ENCODE results near the gene DGCR2.

The DGCR2 gene

GRCh38 chr22:19126309-19127273 lies 4.4 kb upstream of the DGCR2 start:
- no peak for DNase-seq

GRCh38 chr22:19125474-19126308 lies 3.5 kb upstream of the DGCR2 start:
- DNase-seq: no peak

GRCh38 chr22:19125011-19125410 lies 2.8 kb upstream of the DGCR2 start:
- DNase-seq: no peak

GRCh38 chr22:19124377-19124776 lies 2.2 kb upstream of the DGCR2 start:
- no peak for DNase-seq

GRCh38 chr22:19123936-19124335 lies 1.7 kb upstream of the DGCR2 start:
- no peak for DNase-seq

- DNase-seq: peak; percentile 20
Measured at GRCh38 chr22:19122752-19123492, 710 bp upstream of the DGCR2 start.

GRCh38 chr22:19121631-19122142 lies 525 bp downstream of the DGCR2 start:
- DNase-seq: peak; percentile 46

GRCh38 chr22:19120829-19121630 lies 1.2 kb downstream of the DGCR2 start:
- peak; percentile 34 for DNase-seq

- DNase-seq: no peak
Measured at GRCh38 chr22:19119949-19120348, 2.3 kb downstream of the DGCR2 start.

- DNase-seq: no peak
Measured at GRCh38 chr22:19118329-19118880, 3.8 kb downstream of the DGCR2 start.

GRCh38 chr22:19117111-19117512 lies 5.1 kb downstream of the DGCR2 start:
- no peak for DNase-seq

- DNase-seq: no peak
Measured at GRCh38 chr22:19115628-19116027, 6.6 kb downstream of the DGCR2 start.

- DNase-seq: no peak
Measured at GRCh38 chr22:19114984-19115552, 7.1 kb downstream of the DGCR2 start.

GRCh38 chr22:19113429-19113828 lies 8.8 kb downstream of the DGCR2 start:
- no peak for DNase-seq

GRCh38 chr22:19111584-19111983 lies 10.6 kb downstream of the DGCR2 start:
- DNase-seq: no peak

- DNase-seq: no peak
Measured at GRCh38 chr22:19111140-19111539, 11.1 kb downstream of the DGCR2 start.

GRCh38 chr22:19110646-19111045 lies 11.6 kb downstream of the DGCR2 start:
- DNase-seq: no peak

GRCh38 chr22:19110064-19110458 lies 12.2 kb downstream of the DGCR2 start:
- DNase-seq: no peak

- no peak for DNase-seq
Measured at GRCh38 chr22:19109198-19110063, 12.8 kb downstream of the DGCR2 start.

GRCh38 chr22:19108807-19109197 lies 13.4 kb downstream of the DGCR2 start:
- no peak for DNase-seq

All from fibroblast of skin of back (primary cell).